ENCODE results near the gene PHF19. TPM values are rescaled to one million over a fixed set of nuclear protein-coding genes. Genes with fewer than 3 reads are reported as not detected.

Gene PHF19
- total RNA-seq, 1 donor from 2014 or later = 40.5 TPM

- no peak for DNase-seq (ENCODE audit: low read depth, low spot score)
These were observed 2.5 kb downstream of the PHF19 start for GRCh38 chr9:120874226-120875194.

- DNase-seq (ENCODE audit: low read depth, low spot score) = no peak
These were observed 3.5 kb downstream of the PHF19 start for GRCh38 chr9:120873512-120873911.

- DNase-seq (ENCODE audit: low read depth, low spot score) = no peak
These were observed 4.0 kb downstream of the PHF19 start for GRCh38 chr9:120872791-120873502.

- no peak for DNase-seq (ENCODE audit: low read depth, low spot score)
These were observed 6.8 kb downstream of the PHF19 start for GRCh38 chr9:120870206-120870605.

- no peak for DNase-seq (ENCODE audit: low read depth, low spot score)
These were observed 7.3 kb downstream of the PHF19 start for GRCh38 chr9:120869726-120870125.

GRCh38 chr9:120869360-120869687, 7.7 kb downstream of the PHF19 start:
- DNase-seq (ENCODE audit: low read depth, low spot score) = no peak

- DNase-seq (ENCODE audit: low read depth, low spot score) = peak; percentile 57
These were observed 8.2 kb downstream of the PHF19 start for GRCh38 chr9:120868676-120869359.

GRCh38 chr9:120868339-120868675, 8.7 kb downstream of the PHF19 start:
- no peak for DNase-seq (ENCODE audit: low read depth, low spot score)

GRCh38 chr9:120867676-120868338, 9.2 kb downstream of the PHF19 start:
- no peak for DNase-seq (ENCODE audit: low read depth, low spot score)

- no peak for DNase-seq (ENCODE audit: low read depth, low spot score)
These were observed 10.3 kb downstream of the PHF19 start for GRCh38 chr9:120866651-120867050.

- DNase-seq (ENCODE audit: low read depth, low spot score) = no peak
These were observed 11.2 kb downstream of the PHF19 start for GRCh38 chr9:120865809-120866208.

GRCh38 chr9:120865176-120865575, 11.8 kb downstream of the PHF19 start:
- DNase-seq (ENCODE audit: low read depth, low spot score) = no peak

- DNase-seq (ENCODE audit: low read depth, low spot score) = no peak
These were observed 12.3 kb downstream of the PHF19 start for GRCh38 chr9:120864719-120865118.

- no peak for DNase-seq (ENCODE audit: low read depth, low spot score)
These were observed 13.2 kb downstream of the PHF19 start for GRCh38 chr9:120863833-120864232.

GRCh38 chr9:120862452-120862851, 14.5 kb downstream of the PHF19 start:
- no peak for DNase-seq (ENCODE audit: low read depth, low spot score)

- no peak for DNase-seq (ENCODE audit: low read depth, low spot score)
These were observed 15.1 kb downstream of the PHF19 start for GRCh38 chr9:120861935-120862334.

- no peak for DNase-seq (ENCODE audit: low read depth, low spot score)
These were observed 16.9 kb downstream of the PHF19 start for GRCh38 chr9:120860083-120860482.

- no peak for DNase-seq (ENCODE audit: low read depth, low spot score)
These were observed 17.6 kb downstream of the PHF19 start for GRCh38 chr9:120859361-120859760.

- DNase-seq (ENCODE audit: low read depth, low spot score) = no peak
These were observed 19.1 kb downstream of the PHF19 start for GRCh38 chr9:120857902-120858301.

- DNase-seq (ENCODE audit: low read depth, low spot score) = no peak
These were observed 19.5 kb downstream of the PHF19 start for GRCh38 chr9:120857481-120857880.

- no peak for DNase-seq (ENCODE audit: low read depth, low spot score)
These were observed 20.3 kb downstream of the PHF19 start for GRCh38 chr9:120856700-120857099.

Data from pulmonary artery endothelial cell (primary cell).